PFSK-1 (cell line): Measurements from ENCODE around the gene ACADL.

ENCODE experiments used
- FOXP2 ChIP-seq: optimal IDR thresholded peaks from 2 replicates; pipeline ENCODE3; 2011; ENCODE audit warnings: borderline replicate concordance, control low read depth, inconsistent platforms; ENCODE audit not compliant: insufficient read depth; ENCODE audit errors: extremely low read length, extremely low read depth
- POLR2AphosphoS5 ChIP-seq: IDR thresholded peaks from 2 replicates; pipeline ENCODE4 v1.6.1; 2012; ENCODE audit warnings: low read depth, mild to moderate bottlenecking, control low read depth, low read length, moderate library complexity
- REST ChIP-seq, 2 experiments: IDR thresholded peaks; 2 replicates each; pipeline versions ENCODE4 v1.6.1 to v1.8.0; 2011 to 2012; ENCODE audit warnings: low read depth in 2 of 2, low read length in 2 of 2, control low read depth in 1 of 2, inconsistent platforms in 1 of 2, mild to moderate bottlenecking in 1 of 2, moderate library complexity in 1 of 2; ENCODE audit not compliant: insufficient read depth in 1 of 2
- SIN3A ChIP-seq: IDR thresholded peaks from 2 replicates; pipeline ENCODE4 v1.6.1; 2012; ENCODE audit warnings: mild to moderate bottlenecking, low read length, moderate library complexity, borderline replicate concordance; ENCODE audit not compliant: insufficient read depth
- TAF1 ChIP-seq: IDR thresholded peaks from 2 replicates; pipeline ENCODE4 v1.6.1; 2012; ENCODE audit warnings: low read length, control low read depth, borderline replicate concordance; ENCODE audit not compliant: insufficient read depth

ACADL gene

GRCh38 chr2:210170446-210171303, 54.6 kb downstream of the ACADL start:
- TF ChIP-seq FOXP2 (no peak), SIN3A (no peak; the same call in 1 of the 2 replicates), TAF1 (no peak), POLR2AphosphoS5 (no peak), REST (IDR thresholded peaks at IDR 0.05; ENCODE audit: insufficient read depth in 1 of 2, low read depth in 2 of 2, low read length in 2 of 2) (no peak)

- TF ChIP-seq POLR2AphosphoS5, result no peak
- 0 out of 2 replicates have a peak, but pooled peaks have one; percentile 37 for TF ChIP-seq SIN3A
Observed at GRCh38 chr2:210170196-210170445, 55.1 kb downstream of the ACADL start.

DNA sequence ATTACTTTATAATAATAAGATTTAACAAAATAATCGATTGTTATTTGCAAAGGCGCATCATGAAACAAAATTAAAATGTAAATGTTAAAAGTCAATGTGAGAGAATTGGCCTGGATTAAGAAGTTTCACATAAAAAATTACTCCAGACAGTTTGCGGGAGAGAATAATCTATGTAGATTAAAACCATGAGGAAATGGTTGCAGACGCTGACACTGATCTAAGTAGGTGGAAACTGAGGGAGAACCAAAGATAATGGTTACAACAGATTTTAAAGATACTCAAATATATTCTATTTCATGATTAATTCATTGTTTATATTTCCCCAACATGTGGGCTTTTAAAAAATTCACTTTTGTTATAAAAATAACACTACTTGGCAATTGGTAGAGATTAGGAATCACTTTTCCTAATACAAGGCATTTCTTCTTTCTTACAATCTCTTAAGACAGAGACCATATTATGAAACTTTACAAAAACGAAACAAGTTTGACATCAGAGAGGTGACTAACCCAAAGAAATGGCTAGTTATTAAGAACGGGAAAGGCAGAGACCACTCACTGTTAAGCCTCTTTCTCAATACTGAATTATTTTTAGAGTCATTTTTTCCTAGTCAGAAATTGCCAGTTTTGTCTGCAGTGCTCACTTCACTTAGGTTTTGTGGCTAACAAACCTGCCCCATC, 55.6 kb downstream of the ACADL start:
- TF ChIP-seq POLR2AphosphoS5 (no peak), TAF1 (no peak), FOXP2 (no peak), REST (IDR thresholded peaks at IDR 0.05; ENCODE audit: insufficient read depth in 1 of 2, low read depth in 2 of 2, low read length in 2 of 2) (no peak), SIN3A (no peak)

DNA sequence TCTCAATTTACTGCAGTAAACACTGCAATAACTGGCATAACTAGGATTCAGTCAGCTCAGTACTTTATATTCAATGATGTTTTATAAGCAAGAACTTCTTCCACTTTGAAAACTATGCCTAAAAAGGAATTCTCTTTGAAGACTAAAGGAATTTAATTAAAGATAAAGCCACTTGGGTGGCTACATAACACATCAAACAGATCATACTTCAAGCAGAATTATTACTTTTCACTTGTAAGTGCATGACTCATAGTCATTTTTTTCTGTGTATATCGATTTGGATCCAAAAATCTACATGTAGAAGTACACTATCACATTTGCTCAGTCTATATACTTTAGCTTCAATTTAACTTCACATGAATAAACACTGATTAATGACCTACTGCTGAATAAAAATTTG, 58.0 kb downstream of the ACADL start:
- TF ChIP-seq TAF1, result no peak
- TF ChIP-seq SIN3A, result no peak
- no peak for TF ChIP-seq REST (IDR thresholded peaks at IDR 0.05; ENCODE audit: insufficient read depth in 1 of 2, low read depth in 2 of 2, low read length in 2 of 2)
- TF ChIP-seq POLR2AphosphoS5, result no peak
- TF ChIP-seq FOXP2, result no peak

GRCh38 chr2:210162466-210163124, 62.7 kb downstream of the ACADL start:
- TF ChIP-seq REST (IDR thresholded peaks at IDR 0.05; ENCODE audit: insufficient read depth in 1 of 2, low read depth in 2 of 2, low read length in 2 of 2), result no peak
- TF ChIP-seq SIN3A, result no peak
- no peak for TF ChIP-seq FOXP2
- no peak for TF ChIP-seq TAF1
- TF ChIP-seq POLR2AphosphoS5, result no peak
